GM12878 (cell line): Measurements from ENCODE around the gene MAP2K1. TPM values are rescaled to one million over a fixed set of nuclear protein-coding genes. Genes with fewer than 3 reads are reported as not detected.

Experiments used
- ATAC-seq: fragments of 200-7000 bp; cut with Tn5 transposase; 3 replicates; pipeline ENCODE4 v1.9.1; 2020; ENCODE audit warnings: mild to moderate bottlenecking, moderate library complexity
- BruUV-seq: library from RNA; stranded (reverse); fragments of 400-500 nt; replicated peaks from 2 replicates; lab custom pipeline; 2021; lab: Mats Ljungman, UMichigan
- CTCF ChIA-PET: fragments of 300-600 bp; sonication (Branson Sonifier 250); formaldehyde crosslinking; extraction: SDS; loops from one replicate; lab custom pipeline; 2021; ENCODE audit warnings: inconsistent platforms; lab: Yijun Ruan, JAX
- POLR2A ChIA-PET: fragments of 350-600 bp; formaldehyde crosslinking; extraction: SDS; loops from one replicate; lab custom pipeline; 2021; ENCODE audit warnings: inconsistent platforms; lab: Charles Lee
- RAD21 ChIA-PET: fragments of 300-600 bp; sonication (Branson Sonifier 250); formaldehyde crosslinking; loops from one replicate; lab custom pipeline; 2023; ENCODE audit warnings: antibody characterized with exemption; ENCODE audit not compliant: unreplicated experiment; lab: Charles Lee
- SMC1A ChIA-PET: fragments of 300-600 bp; sonication (Branson Sonifier 250); formaldehyde crosslinking; loops from one replicate; lab custom pipeline; 2023; ENCODE audit not compliant: unreplicated experiment, uncharacterized antibody; lab: Charles Lee
- DNase-seq: peaks from one replicate; pipeline ENCODE4 v3.0.0-alpha.2; 2011; ENCODE audit warnings: low read depth, low spot score
- FAIRE-seq: peaks from 3 replicates; lab custom pipeline; 2011; peaks lifted over from hg19 to GRCh38; lab: Jason Lieb, UNC
- H2AFZ ChIP-seq: 2 replicates; pipeline ENCODE4 v1.6.0; 2011; ENCODE audit warnings: low read depth, low read length, control low read depth; ENCODE audit not compliant: control insufficient read depth
- H3K27ac ChIP-seq: 2 replicates; pipeline ENCODE4 v1.5.1; 2011; ENCODE audit warnings: control low read depth; ENCODE audit not compliant: control insufficient read depth, insufficient read depth
- H3K27me3 ChIP-seq, 2 experiments: replicated peaks in 1 of 2; 2 replicates each; pipeline versions ENCODE4 v1.6.0 to v1.6.1; 2011; ENCODE audit warnings: low read length in 1 of 2; ENCODE audit not compliant: control insufficient read depth in 2 of 2, insufficient read depth in 2 of 2
- H3K36me3 ChIP-seq, 2 experiments: 2 replicates each; pipeline ENCODE4 v1.5.1; 2011; ENCODE audit warnings: low read length in 1 of 2; ENCODE audit not compliant: control insufficient read depth in 2 of 2, insufficient read depth in 2 of 2
- H3K4me1 ChIP-seq: 2 replicates; pipeline ENCODE4 v1.6.1; 2011; ENCODE audit warnings: mild to moderate bottlenecking, low read length, moderate library complexity, mixed read lengths; ENCODE audit not compliant: control insufficient read depth, insufficient read depth
- H3K4me2 ChIP-seq: 2 replicates; pipeline ENCODE4 v1.6.0; 2011; ENCODE audit warnings: control low read depth; ENCODE audit not compliant: control insufficient read depth, insufficient read depth
- H3K4me3 ChIP-seq: fragments of 200-600 bp; sonication (generic); 2 replicates; pipeline ENCODE4 v1.5.1; 2016
- H3K79me2 ChIP-seq: 2 replicates; pipeline ENCODE4 v1.6.0; 2011; ENCODE audit warnings: low read length; ENCODE audit not compliant: control insufficient read depth, insufficient read depth
- H3K9ac ChIP-seq: 2 replicates; pipeline ENCODE4 v1.8.0; 2011; ENCODE audit warnings: low read length, control low read depth, mixed read lengths; ENCODE audit not compliant: control insufficient read depth, insufficient read depth
- H3K9me3 ChIP-seq: replicated peaks from 3 replicates; pipeline ENCODE4 v1.5.1; 2011; ENCODE audit warnings: mild to moderate bottlenecking, low read length; ENCODE audit not compliant: control insufficient read depth, insufficient read depth
- H4K20me1 ChIP-seq: 2 replicates; pipeline ENCODE4 v1.6.0; 2011; ENCODE audit not compliant: control insufficient read depth, insufficient read depth
- BHLHE40 ChIP-seq, 2 experiments: fragments of 450-650 bp in 1 of 2; IDR thresholded peaks; 2 replicates each; pipeline ENCODE4 v1.6.1; 2011 to 2017; ENCODE audit warnings: low read depth in 2 of 2, borderline replicate concordance in 1 of 2, improper control_type of control experiment in 1 of 2, low read length in 1 of 2, mild to moderate bottlenecking in 1 of 2
- BMI1 ChIP-seq: fragments of 450-650 bp; IDR thresholded peaks from 2 replicates; pipeline ENCODE4 v1.6.1; 2016; ENCODE audit warnings: mild to moderate bottlenecking, moderate library complexity, borderline replicate concordance
- DPF2 ChIP-seq: fragments of 450-650 bp; IDR thresholded peaks from 2 replicates; pipeline ENCODE4 v1.6.1; 2017; ENCODE audit warnings: mild to moderate bottlenecking
- E2F4 ChIP-seq: IDR thresholded peaks from 2 replicates; pipeline ENCODE4 v1.6.1; 2012; ENCODE audit warnings: low read depth, low read length, improper control_type of control experiment
- HDAC2 ChIP-seq: fragments of 200-600 bp; sonication (generic); IDR thresholded peaks from 2 replicates; pipeline ENCODE4 v1.6.1; 2017
- MXI1 ChIP-seq: fragments of 150-350 bp; IDR thresholded peaks from 2 replicates; pipeline ENCODE4 v1.6.1; 2011; ENCODE audit warnings: low read depth, mild to moderate bottlenecking, inconsistent platforms, low read length, improper control_type of control experiment
- NR2C2 ChIP-seq: IDR thresholded peaks from 2 replicates; pipeline ENCODE4 v1.6.1; 2011; ENCODE audit warnings: borderline replicate concordance, low read depth; ENCODE audit not compliant: control insufficient read depth, insufficient read length
- PRDM15 ChIP-seq: fragments of 450-650 bp; formaldehyde crosslinking; IDR thresholded peaks from 2 replicates; pipeline ENCODE4 v1.4.0; 2020; ENCODE audit warnings: mild to moderate bottlenecking, moderate library complexity
- RUNX3 ChIP-seq: IDR thresholded peaks from 2 replicates; pipeline ENCODE4 v1.6.1; 2012; ENCODE audit warnings: low read length, inconsistent platforms
- SMAD5 ChIP-seq: IDR thresholded peaks from 2 replicates; pipeline ENCODE4 v1.6.1; 2016; ENCODE audit warnings: antibody characterized with exemption, low read depth
- SRF ChIP-seq, 2 experiments: IDR thresholded peaks; 2 replicates each; pipeline ENCODE4 v1.6.1; 2011; ENCODE audit warnings: low read depth in 2 of 2, low read length in 2 of 2, mild to moderate bottlenecking in 1 of 2, moderate library complexity in 1 of 2
- STAT1 ChIP-seq: fragments of 450-650 bp; conservative IDR thresholded peaks from 2 replicates; pipeline ENCODE4 v1.6.1; 2014; ENCODE audit warnings: antibody characterized with exemption, mild to moderate bottlenecking
- TBL1XR1 ChIP-seq: IDR thresholded peaks from 2 replicates; pipeline ENCODE4 v1.6.1; 2012; ENCODE audit warnings: low read depth, low read length, improper control_type of control experiment
- TCF12 ChIP-seq: IDR thresholded peaks from 2 replicates; pipeline ENCODE4 v1.6.1; 2011; ENCODE audit warnings: low read depth, mild to moderate bottlenecking, low read length
- YY1 ChIP-seq: IDR thresholded peaks from 2 replicates; pipeline ENCODE4 v1.6.1; 2011; ENCODE audit warnings: low read depth, mild to moderate bottlenecking, low read length
- WGBS: methylation state at CpG from one replicate; pipeline ENCODE4 v1.1.6; 2016; ENCODE audit warnings: low lambda C conversion rate; ENCODE audit not compliant: insufficient replicate concordance, insufficient coverage; ENCODE audit errors: missing lambda C conversion rate; 5-methylcytosine and 5-hydroxymethylcytosine counted together
- in situ Hi-C: fragments of 300-500 bp; cut with MboI; formaldehyde crosslinking; loops from 9 replicates; pipeline ENCODE4 v1.14.3; 2018; ENCODE audit warnings: mixed read lengths
- intact Hi-C: fragments of 100-400 bp; cut with micrococcal nuclease; formaldehyde crosslinking; loops from one replicate; pipeline ENCODE4 v1.14.2; 2022; ENCODE audit not compliant: unreplicated experiment
- polyA plus RNA-seq, 11 experiments: library from polyadenylated mRNA; depleted of rRNA in 4 of 11; unstranded in 6 of 11; stranded (reverse) in 5 of 11; fragments of >200 nt; fragmentation: Nextera tagmentation in 4 of 11; fragmentation: Illumina TruSeq in 1 of 11; extraction: Ambion mirVana in 4 of 11; extraction: Trizol in 1 of 11; gene quantifications; 1 replicate in 1 of 11; 2 replicates in 10 of 11; pipeline versions ENCODE4 v1.2.1 to v1.2.3, GENCODE V29; 2011 to 2016; ENCODE audit warnings: inconsistent platforms in 2 of 11, missing spikeins in 2 of 11, low read depth in 1 of 11
- total RNA-seq, 4 experiments: library from RNA; depleted of rRNA in 3 of 4; stranded (reverse); fragments of >200 nt in 3 of 4; fragmentation: Illumina TruSeq in 1 of 4; extraction: Trizol in 1 of 4; gene quantifications; 2 replicates each; pipeline versions ENCODE4 v1.2.1 to v1.2.3, GENCODE V29; 2013 to 2021

MAP2K1 gene
- total and polyA plus RNA-seq, 10 of the 15 experiments (the other 5 are each of a cell fraction or from before 2014, with no cell fraction given) = 11.2 to 112 (median 56.6) TPM

- POLR2A ChIA-PET = interaction anchor here (0.6 to 1.2 kb wide), 9 partner anchors 13 to 256 kb away, joined by 3 to 8 read pairs (median 3); no protein-coding TSS in a partner anchor
- Histone ChIP-seq H3K9ac (peak within 1 kb of the TSS; percentile 82), H3K4me2 (peak within 1 kb of the TSS; percentile 48), H3K27me3 (no peaks in the 10 kb centered on the region), H3K79me2 (peaks cover 21% of the 10 kb centered on the region), H3K36me3 (peaks cover 0 to 6% of the 10 kb centered on the region in 2 experiments; a peak in 1 of 4 replicates), H3K9me3 (no peaks in the 10 kb centered on the region), H2AFZ (peak within 1 kb of the TSS; percentile 65), H4K20me1 (no peaks in the 10 kb centered on the region), H3K27ac (peak within 1 kb of the TSS; percentile 76), H3K4me1 (peaks cover 8% of the 10 kb centered on the region), H3K4me3 (peak within 1 kb of the TSS; percentile 99)
- BruUV-seq = no TSS peak
- 2% methylated on average over 51 of the region's 51 CpGs for WGBS
- intact Hi-C loops (loop anchor here (1.0 kb wide), 2 partner anchors 30 to 141 kb away; partner anchors contain the start of genes MAP2K1 and SNAPC5), in situ Hi-C loops (loop anchor here (5.0 kb wide), 1 partner anchor 146 kb away; the partner anchor contains the start of gene RPL4)
- CTCF ChIA-PET = interaction anchor here (0.7 to 3.8 kb wide), 5 partner anchors 31 to 534 kb away, joined by 3 to 22 read pairs (median 4); partner anchors contain the start of gene MAP2K1
- ATAC-seq (peak; percentile 96), DNase-seq (peak; percentile 87), FAIRE-seq (peak; percentile 88)
- RAD21 ChIA-PET = interaction anchor here (0.6 to 0.9 kb wide), 3 partner anchors 32 to 46 kb away, joined by 3 to 4 read pairs (median 3); no protein-coding TSS in a partner anchor
- SMC1A ChIA-PET = interaction anchor here (0.6 to 1.2 kb wide), 5 partner anchors 29 to 69 kb away, joined by 3 to 5 read pairs (median 3); no protein-coding TSS in a partner anchor
- TF ChIP-seq HDAC2 (no peak), MXI1 (peak; percentile 85), RUNX3 (peak; percentile 13; the same call in 1 of the 2 replicates), STAT1 (no peak; the same call in 1 of the 2 replicates), YY1 (no peak), TBL1XR1 (0 out of 2 replicates have a peak, but pooled peaks have one; percentile 30), E2F4 (peak; percentile 85), TCF12 (peak; percentile 3; the same call in 1 of the 2 replicates), SMAD5 (peak; percentile 87; the same call in 1 of the 2 replicates), SRF (IDR thresholded peaks at IDR 0.05; ENCODE audit: low read depth in 2 of 2, low read length in 2 of 2) (no peak), DPF2 (no peak), BMI1 (no peak), NR2C2 (no peak), BHLHE40 (IDR thresholded peaks at IDR 0.05; ENCODE audit: borderline replicate concordance in 1 of 2, low read depth in 2 of 2, low read length in 1 of 2) (peak; percentile 86 to 93), PRDM15 (CRISPR knock-in tag) (no peak)
These were observed 30.1 kb upstream of the MAP2K1 start, which contains the start of gene TIPIN for GRCh38 chr15:66356359-66357236. Gene TIPIN (minus strand): TSS chr15:66356685. CDS start chr15:66352947, 3,738 bp downstream.
